Stimulated activated CD8-positive, alpha-beta memory T cell treated with anti-CD3 and anti-CD28 coated beads, Interleukin-7, amount 100 ng/mL, for 48 hours (primary cell): ENCODE measurements around the gene FOXE3.
"Not testable (repeated sequence)": the region's sequence is repeated elsewhere in the genome, so short reads cannot be mapped to it uniquely, and the experiment has no call there.

Experiments
- DNase-seq, 2 donors: peaks; one replicate each; pipeline ENCODE4 v3.0.0-alpha.2; 2020; ENCODE audit warnings: low read depth in 1 of 2; ENCODE audit errors: extremely low read depth in 1 of 2

The FOXE3 gene

DNA sequence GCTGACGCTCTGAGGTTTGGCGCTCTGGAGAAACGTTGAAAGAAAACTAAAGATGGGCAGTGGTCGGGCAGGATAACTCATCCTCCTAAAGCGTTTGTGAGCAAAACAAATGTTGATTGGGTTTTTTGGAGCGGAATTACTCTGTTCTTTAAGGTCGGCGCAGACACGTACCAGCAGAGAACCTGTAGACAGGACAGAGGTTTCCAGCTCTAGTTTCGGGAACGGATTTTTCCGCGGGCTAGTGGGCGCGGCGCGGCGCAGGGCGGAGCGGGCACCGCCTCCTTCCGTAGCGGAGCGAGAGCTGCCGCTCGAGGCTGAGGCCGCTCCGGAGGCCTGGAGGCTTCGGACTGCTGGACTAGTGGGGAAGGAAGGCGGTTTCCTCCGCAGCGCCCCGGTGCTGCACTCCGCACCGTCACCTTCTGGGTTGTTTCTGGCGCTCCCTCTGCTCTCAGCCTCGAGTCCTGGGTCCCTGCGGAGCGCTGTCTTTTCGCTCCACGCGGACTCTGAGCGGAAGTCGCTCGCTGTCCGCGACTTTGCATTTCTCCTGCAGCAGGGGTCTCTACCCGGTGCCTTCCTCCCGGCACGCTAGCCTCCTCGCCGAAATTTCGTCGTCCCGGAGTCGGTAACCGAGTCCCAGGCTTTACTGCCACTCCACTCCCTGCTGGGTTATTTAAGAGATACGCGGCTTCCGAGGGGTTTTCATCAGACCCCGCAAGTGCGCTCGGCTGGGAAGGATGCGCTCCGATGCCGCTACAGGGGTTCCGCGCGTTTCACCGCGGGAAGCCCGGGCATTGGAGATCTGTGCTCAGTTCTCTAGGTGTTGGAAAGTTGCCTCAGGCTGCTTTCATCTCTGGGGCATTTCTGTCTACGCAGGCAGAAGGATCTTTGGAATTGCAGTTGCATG is 28.7 kb downstream of the FOXE3 start:
- DNase-seq: no peak

DNA sequence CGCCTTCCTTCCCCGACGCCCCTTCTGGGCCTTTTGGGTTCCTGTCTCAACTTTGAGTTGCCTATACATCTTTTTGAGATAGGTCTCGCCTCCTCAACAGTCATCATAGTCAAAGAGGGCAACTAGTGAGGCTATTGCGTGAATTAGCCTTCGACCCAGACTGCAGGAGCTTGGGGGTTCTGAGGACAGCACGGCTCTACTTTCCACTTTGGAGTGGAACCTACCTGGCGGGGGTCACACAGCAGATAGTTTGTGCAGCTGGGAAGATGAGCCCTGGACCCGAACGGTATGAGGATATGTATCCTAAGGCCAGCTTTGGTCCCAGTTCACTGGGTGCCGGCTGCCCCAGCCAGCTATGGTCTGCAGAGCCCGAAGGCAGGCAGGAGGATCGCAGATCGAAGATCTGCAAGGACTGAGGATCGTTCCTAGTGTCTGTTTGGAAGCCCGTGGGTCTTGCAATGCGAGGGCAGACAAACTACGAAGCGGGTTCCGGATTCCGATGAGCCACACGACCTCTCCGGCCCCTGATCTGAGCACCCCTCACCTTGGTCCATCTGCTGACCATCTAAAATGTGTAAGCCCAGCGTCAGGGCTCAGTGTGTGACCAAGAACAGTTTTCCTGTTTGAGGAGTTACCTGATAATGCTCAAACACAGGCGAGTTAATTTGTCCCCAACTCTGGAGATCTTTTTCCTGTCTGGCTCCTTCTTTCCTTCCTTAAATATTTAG is 29.9 kb downstream of the FOXE3 start:
- DNase-seq: no peak

DNA sequence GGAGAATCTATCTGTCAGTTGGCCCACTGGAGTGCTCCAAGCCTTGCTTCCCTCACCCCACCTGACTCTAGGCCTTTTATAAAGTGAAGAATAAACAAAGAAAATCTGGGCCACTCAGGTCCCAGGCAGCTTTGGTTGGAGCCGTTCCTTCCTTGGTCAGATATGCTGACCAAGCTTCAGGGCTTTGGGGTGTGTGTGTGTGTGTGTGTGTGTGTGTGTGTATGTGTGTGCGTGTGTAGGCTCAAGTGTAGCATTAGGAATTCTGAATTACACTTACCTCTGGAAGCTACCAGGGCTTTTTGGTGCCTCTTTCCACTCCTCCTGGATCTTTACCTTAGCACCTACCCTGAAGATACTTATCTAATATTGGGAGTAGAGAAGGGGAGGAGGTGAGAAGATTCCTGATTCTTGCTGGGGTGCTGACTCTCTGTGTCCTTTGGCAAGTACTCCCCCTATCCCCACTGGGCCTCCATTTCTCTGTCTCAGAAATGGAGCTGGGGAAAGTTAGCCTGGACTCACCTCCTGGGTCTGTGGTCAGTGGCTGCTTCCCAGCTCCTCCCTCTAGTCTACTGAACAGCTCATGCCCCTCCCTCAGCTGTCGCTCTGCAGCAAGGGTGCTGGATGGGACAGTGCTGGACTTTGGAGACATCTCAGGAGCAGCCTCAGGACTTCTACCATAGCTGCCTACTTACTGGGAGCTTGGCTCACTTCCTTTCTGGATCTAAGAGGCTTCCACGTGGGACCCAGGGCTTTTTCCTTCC is 32.6 kb downstream of the FOXE3 start:
- DNase-seq: no peak

DNA sequence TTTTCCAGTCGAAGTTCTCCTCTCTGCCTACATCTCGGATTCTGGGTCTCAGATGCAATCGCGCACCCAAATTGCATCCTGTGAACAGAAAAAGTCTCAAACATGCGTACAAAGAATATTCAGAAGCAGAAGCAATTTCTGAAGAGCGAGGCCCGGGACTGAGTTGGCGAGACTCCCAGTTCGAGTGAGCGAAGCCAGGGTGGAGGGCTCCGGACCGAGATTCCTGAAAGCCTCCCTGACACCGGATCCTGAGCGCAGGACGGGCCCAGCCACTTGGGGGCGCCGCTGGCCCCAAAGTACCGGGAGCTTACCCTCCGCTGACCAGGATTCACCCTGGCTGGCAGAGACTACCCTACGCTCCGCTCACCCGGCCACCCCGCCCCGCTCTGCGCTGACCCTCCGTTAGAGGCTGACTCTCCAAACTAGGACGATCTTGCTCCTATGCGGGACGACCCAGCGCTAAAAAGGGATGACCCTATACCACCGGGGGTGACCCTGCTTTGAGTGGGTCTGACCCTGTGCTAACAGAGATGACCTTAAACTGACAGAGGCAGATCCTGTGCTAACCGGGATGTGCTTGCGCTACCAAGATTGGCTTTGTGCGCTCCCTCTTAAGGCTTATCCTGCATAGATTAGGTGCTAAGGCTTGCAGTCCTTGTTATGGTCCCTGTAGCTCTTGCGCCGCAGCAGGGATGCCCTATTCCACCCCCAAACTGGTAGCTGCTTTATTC is 33.9 kb downstream of the FOXE3 start:
- no peak for DNase-seq

DNA sequence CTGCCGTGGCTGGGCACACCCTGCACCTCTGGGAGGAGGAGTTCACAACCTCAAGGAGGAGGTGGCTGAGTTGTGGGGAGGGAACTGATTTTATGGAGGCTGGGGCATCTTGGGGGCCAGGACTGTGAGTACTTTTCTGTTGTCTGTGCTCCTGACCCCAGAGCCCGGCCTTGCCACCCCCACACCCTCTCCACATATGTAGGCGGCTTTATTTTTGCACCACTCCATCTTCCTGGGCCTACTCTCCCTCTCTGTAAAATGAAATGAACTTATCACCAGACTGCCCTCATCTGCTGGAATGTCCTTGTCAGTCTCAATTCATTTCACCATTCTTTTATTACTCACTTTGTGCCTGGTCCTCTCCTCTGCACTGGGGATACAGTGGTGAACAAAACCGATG is 34.5 kb downstream of the FOXE3 start:
- no peak for DNase-seq

DNA sequence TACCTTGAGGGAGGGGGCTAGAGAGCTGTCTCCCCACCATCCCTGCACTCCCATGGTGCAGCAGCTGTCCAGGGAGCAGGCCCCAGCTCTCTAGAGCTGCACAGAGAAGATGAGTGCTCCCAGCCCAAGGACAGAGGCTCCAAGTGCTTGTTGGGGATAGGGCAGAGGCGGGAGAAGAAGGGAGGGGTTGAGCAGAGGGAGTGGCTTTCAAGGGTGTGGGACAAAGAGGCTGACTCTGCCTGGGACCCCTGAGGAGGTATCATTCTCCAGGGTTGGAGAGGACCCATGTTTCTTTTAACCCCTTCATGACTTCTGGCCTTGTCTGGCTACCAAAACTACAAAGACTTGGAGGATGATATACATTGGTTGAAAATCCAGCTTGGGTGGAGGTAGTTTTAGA is 36.3 kb downstream of the FOXE3 start:
- DNase-seq: no peak

DNA sequence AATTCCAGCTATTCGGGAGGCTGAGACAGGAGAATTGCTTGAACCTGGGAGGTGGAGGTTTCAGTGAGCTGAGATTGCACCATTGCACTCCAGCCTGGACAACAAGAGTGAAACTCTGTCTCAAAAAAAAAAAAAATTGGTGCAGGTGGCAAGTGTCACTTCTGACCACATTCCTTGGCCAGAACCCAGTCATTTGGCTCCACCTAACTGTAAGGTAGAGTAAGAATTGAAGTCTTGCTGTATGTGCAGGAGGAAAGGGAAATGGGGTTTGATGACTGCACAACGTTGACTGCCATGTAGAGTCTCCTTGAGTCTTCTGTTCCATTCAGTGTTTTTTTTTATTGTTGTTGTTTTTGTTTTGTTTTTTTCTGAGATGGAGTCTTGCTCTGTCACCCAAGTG is 37.8 kb downstream of the FOXE3 start:
- not testable (repeated sequence) for DNase-seq

DNA sequence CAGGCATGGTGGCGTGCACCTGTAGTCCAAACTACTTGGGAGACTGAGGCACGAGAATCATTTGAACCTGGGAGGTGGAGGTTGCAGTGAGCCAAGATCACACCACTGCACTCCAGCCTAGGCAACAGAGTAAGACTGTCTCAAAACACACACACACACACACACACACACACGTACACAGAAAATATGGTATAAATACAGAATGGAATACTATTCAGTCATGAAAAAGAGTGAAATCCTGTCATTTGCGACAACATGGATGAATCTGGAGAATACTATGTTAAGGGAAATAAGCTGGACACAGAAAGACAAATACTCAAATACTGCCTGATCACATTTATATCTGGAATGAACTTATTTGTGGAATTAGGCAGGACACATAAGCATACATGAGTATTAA is 40.2 kb downstream of the FOXE3 start:
- no peak for DNase-seq

DNA sequence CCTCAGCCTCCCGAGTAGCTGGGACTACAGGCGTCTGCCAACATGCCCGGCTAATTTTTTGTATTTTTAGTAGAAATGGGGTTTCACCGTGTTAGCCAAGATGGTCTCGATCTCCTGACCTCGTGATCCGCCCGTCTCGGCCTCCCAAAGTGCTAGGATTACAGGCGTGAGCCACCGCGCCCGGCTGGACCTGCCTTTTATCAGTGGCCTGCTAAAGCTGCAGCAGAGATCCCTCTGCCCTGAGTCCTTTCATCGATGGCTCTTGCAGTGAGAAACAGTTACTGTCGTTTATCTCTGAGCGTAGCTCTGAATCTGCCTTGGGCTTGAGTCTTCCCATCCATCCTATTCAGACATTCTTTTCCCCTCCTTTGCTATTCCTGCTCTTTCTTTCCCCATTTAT is 41.5 kb downstream of the FOXE3 start:
- DNase-seq: not testable (repeated sequence)

DNA sequence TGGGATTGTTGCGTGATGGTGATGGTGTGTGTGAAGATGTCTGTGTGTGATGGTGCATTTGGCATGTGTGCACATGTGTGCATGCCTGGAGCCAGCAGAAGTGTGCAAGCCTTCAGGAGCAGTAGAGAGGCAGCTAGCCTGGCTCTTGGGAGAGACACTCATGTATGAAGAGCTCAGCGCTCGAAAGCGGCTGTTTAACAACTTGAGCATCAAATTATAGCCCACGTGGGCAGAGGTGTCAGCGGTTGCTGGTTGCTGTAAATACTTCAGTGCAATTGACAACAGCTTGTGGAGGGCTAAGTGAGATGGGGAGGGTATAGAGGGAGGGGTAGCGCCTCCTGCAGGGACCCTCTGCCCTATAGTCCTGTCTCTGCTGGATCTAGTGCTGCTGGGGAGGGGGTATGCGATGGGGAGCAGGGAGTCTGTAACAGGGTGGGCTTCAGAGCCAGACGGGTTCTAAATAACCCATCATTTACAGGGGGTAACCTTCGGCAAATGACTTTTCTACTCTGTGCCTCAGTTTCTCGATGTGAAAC is 43.2 kb downstream of the FOXE3 start:
- DNase-seq: no peak

DNA sequence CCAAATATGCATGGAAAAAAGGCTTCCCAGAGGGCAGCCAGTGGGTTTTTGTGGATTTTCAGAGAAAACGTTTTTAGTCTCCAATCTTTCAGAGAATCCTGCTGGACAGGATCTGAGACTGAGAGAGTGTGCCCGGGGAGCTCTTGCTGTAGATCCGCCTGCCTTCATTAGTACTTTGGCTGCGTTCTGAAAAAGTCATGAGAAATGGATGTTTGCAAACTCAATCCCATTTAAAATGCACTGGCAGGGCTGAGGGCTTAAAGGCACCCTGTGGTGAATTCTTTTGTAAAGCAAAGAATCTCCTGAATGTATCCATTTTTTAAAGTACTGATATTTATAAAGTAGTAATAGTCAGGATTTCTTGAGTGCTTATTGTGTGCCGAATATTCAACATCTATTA is 44.0 kb downstream of the FOXE3 start:
- DNase-seq: no peak

DNA sequence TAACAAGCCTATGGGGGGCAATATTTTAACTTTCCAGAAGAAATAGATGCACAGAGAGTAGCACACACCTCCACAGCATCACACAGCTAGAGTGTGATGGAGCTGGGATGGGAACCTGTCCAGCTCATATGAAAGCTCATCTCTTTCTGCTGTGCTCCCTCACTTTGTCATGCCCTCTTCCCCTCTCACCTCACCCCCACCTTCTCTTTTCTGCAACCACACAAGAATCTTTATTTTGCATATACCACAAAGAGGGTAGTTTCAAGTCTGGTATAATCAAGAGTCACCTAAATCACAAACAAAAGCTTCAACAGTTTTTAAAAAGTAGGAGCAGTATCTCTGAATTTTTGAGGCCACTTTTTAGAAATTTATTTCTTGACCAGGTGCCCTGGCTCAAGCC is 44.4 kb downstream of the FOXE3 start:
- DNase-seq: no peak

DNA sequence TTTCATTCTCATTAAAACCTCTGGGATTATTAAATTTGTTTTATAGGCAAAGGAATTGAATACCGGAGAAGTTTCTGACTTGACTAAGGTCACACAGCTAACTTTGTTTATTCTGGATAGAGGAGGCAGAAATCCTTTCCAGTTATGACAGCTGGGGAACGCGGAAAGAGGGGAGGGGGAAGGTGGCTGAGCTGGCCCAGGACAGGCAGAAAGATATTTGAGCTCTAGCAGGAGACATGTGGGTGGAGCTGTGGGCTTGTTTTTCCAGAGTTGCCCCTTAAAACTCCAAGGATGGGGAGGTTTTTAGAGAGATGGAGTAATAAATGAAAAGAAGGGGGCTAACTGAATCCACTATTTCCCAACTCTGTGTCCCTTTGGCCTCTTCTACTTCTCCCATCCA is 49.5 kb downstream of the FOXE3 start:
- DNase-seq: no peak
